Cardiac muscle cell (in vitro differentiated cells and primary cell): ENCODE data around the gene MXD4. TPM values are rescaled to one million over a fixed set of nuclear protein-coding genes. Genes with fewer than 3 reads are reported as not detected.

Source experiments
- DNase-seq, 2 donors: peaks; one replicate each; pipeline versions ENCODE4 v3.0.0 to v3.0.0-alpha.2; 2010 to 2017; ENCODE audit warnings: low read depth in 1 of 2, low spot score in 1 of 2
- H3K27ac ChIP-seq: fragments of 200-600 bp; sonication (generic); 2 replicates; pipeline ENCODE4 v1.5.1; 2016
- H3K27me3 ChIP-seq: fragments of 200-600 bp; sonication (generic); 2 replicates; pipeline ENCODE4 v1.6.0; 2016; ENCODE audit warnings: control low read depth
- H3K36me3 ChIP-seq: fragments of 200-600 bp; sonication (generic); 2 replicates; pipeline ENCODE4 v1.5.1; 2016; ENCODE audit warnings: control low read depth
- H3K4me1 ChIP-seq: fragments of 200-600 bp; sonication (generic); 2 replicates; pipeline ENCODE4 v1.8.1; 2017; ENCODE audit warnings: low read depth, mild to moderate bottlenecking, mixed run types
- H3K4me3 ChIP-seq: fragments of 200-600 bp; sonication (generic); 2 replicates; pipeline ENCODE4 v1.5.1; 2016; ENCODE audit warnings: mild to moderate bottlenecking
- H3K9me3 ChIP-seq: fragments of 200-600 bp; sonication (generic); 2 replicates; pipeline ENCODE4 v1.5.1; 2017; ENCODE audit warnings: low read depth, mild to moderate bottlenecking, control low read depth
- CTCF ChIP-seq: IDR thresholded peaks from 2 replicates; pipeline ENCODE4 v1.5.1; 2012; ENCODE audit warnings: low read depth, mild to moderate bottlenecking, low read length
- polyA plus RNA-seq: library from polyadenylated mRNA; unstranded; fragments of >200 nt; fragmentation: Nextera tagmentation; extraction: Ambion mirVana; gene quantifications from 2 replicates; pipeline ENCODE4 v1.2.1, GENCODE V29; 2016
- total RNA-seq: library from RNA; depleted of rRNA; stranded (reverse); fragments of >200 nt; gene quantifications from 2 replicates; pipeline ENCODE4 v1.2.3, GENCODE V29; 2016

The MXD4 gene
- total and polyA plus RNA-seq, 2 experiments from 2014 or later, result 45.5 to 64.0 TPM

GRCh38 chr4:2267841-2268240 lies 5.9 kb upstream of the MXD4 start:
- TF ChIP-seq CTCF, result no peak
- H3K27ac ChIP-seq, result no peak overlapping the region
- H3K9me3 ChIP-seq, result no peaks in the 10 kb centered on the region
- no peak overlapping the region for H3K4me3 ChIP-seq
- H3K4me1 ChIP-seq, result peaks cover 11% of the 10 kb centered on the region
- DNase-seq, result no peak
- no peaks in the 10 kb centered on the region for H3K36me3 ChIP-seq
- no peaks in the 10 kb centered on the region for H3K27me3 ChIP-seq

GRCh38 chr4:2267320-2267811 lies 5.5 kb upstream of the MXD4 start:
- Histone ChIP-seq H3K4me1 (peaks cover 11% of the 10 kb centered on the region), H3K36me3 (no peaks in the 10 kb centered on the region), H3K9me3 (no peaks in the 10 kb centered on the region), H3K27me3 (no peaks in the 10 kb centered on the region), H3K4me3 (no peak overlapping the region), H3K27ac (no peak overlapping the region)
- no peak for TF ChIP-seq CTCF
- DNase-seq, result no peak

- Histone ChIP-seq H3K9me3 (no peaks in the 10 kb centered on the region), H3K27ac (no peak overlapping the region), H3K27me3 (no peaks in the 10 kb centered on the region), H3K36me3 (no peaks in the 10 kb centered on the region), H3K4me1 (peaks cover 11% of the 10 kb centered on the region), H3K4me3 (no peak overlapping the region)
- TF ChIP-seq CTCF, result no peak
- no peak for DNase-seq
Observed at GRCh38 chr4:2266821-2267220, 4.9 kb upstream of the MXD4 start.

- no peaks in the 10 kb centered on the region for H3K9me3 ChIP-seq
- peaks cover 11% of the 10 kb centered on the region for H3K4me1 ChIP-seq
- H3K4me3 ChIP-seq, result no peak overlapping the region
- no peak overlapping the region for H3K27ac ChIP-seq
- H3K36me3 ChIP-seq, result no peaks in the 10 kb centered on the region
- TF ChIP-seq CTCF, result no peak
- DNase-seq, result peak in 1 of 2 donors; percentile 58
- H3K27me3 ChIP-seq, result no peaks in the 10 kb centered on the region
Observed at GRCh38 chr4:2266181-2266580, 4.3 kb upstream of the MXD4 start.

- Histone ChIP-seq H3K27ac (no peak overlapping the region), H3K27me3 (no peaks in the 10 kb centered on the region), H3K9me3 (no peaks in the 10 kb centered on the region), H3K4me3 (no peak overlapping the region), H3K36me3 (no peaks in the 10 kb centered on the region), H3K4me1 (peaks cover 11% of the 10 kb centered on the region)
- no peak for DNase-seq
- TF ChIP-seq CTCF, result no peak
Observed at GRCh38 chr4:2265113-2266110, 3.5 kb upstream of the MXD4 start.
